OCI-LY1 (cell line): ENCODE data around the gene RCE1.
"Not testable (repeated sequence)": the region's sequence is repeated elsewhere in the genome, so short reads cannot be mapped to it uniquely, and the experiment has no call there.

Source experiments
- H2AFZ ChIP-seq: fragments of 200-600 bp; sonication (generic), shearing (Covaris generic); 2 replicates; pipeline ENCODE4 v1.6.0; 2014; ENCODE audit warnings: antibody characterized with exemption, mild to moderate bottlenecking, low read length
- H3F3A ChIP-seq: fragments of 200-600 bp; sonication (generic), shearing (Covaris generic); 2 replicates; pipeline ENCODE4 v1.6.0; 2014; ENCODE audit warnings: mild to moderate bottlenecking, antibody characterized with exemption, low read length, moderate library complexity; ENCODE audit not compliant: insufficient read depth
- H3K27ac ChIP-seq: fragments of 200-600 bp; sonication (generic); 2 replicates; pipeline ENCODE4 v1.5.1; 2014; ENCODE audit warnings: low read length, mixed run types, mild to moderate bottlenecking, low read depth; ENCODE audit not compliant: poor library complexity, severe bottlenecking
- H3K27me3 ChIP-seq: fragments of 200-600 bp; sonication (generic); 2 replicates; pipeline ENCODE4 v1.6.0; 2014; ENCODE audit warnings: antibody characterized with exemption, mild to moderate bottlenecking, low read length, moderate library complexity; ENCODE audit not compliant: insufficient read depth
- H3K36me3 ChIP-seq: fragments of 200-600 bp; sonication (generic); 2 replicates; pipeline ENCODE4 v1.6.1; 2014; ENCODE audit warnings: mild to moderate bottlenecking, antibody characterized with exemption, low read length, moderate library complexity, mixed read lengths; ENCODE audit not compliant: insufficient read depth
- H3K4me1 ChIP-seq: fragments of 200-600 bp; sonication (generic); 2 replicates; pipeline ENCODE4 v1.5.1; 2014; ENCODE audit warnings: mild to moderate bottlenecking, low read length, moderate library complexity; ENCODE audit not compliant: insufficient read depth, severe bottlenecking
- H3K4me2 ChIP-seq: fragments of 200-600 bp; sonication (generic), shearing (Covaris generic); 2 replicates; pipeline ENCODE4 v1.6.1; 2014; ENCODE audit warnings: low read length
- H3K4me3 ChIP-seq: fragments of 200-600 bp; sonication (generic); 2 replicates; pipeline ENCODE4 v1.5.1; 2014; ENCODE audit warnings: low read length, low read depth, mild to moderate bottlenecking, mixed read lengths; ENCODE audit not compliant: poor library complexity, severe bottlenecking
- H3K79me2 ChIP-seq: fragments of 200-600 bp; shearing (Covaris generic); 2 replicates; pipeline ENCODE4 v1.6.1; 2016; ENCODE audit warnings: mixed run types, low read length, mixed read lengths; ENCODE audit not compliant: insufficient read depth
- H3K9ac ChIP-seq: fragments of 200-600 bp; sonication (generic), shearing (Covaris generic); 2 replicates; pipeline ENCODE4 v1.6.1; 2014; ENCODE audit warnings: mild to moderate bottlenecking, low read length, mixed read lengths
- H3K9me2 ChIP-seq: fragments of 200-600 bp; sonication (generic), shearing (Covaris generic); 2 replicates; pipeline ENCODE4 v1.6.1; 2014; ENCODE audit warnings: low read depth, mild to moderate bottlenecking, low read length, mixed read lengths
- H3K9me3 ChIP-seq: fragments of 200-600 bp; shearing (Covaris generic); 2 replicates; pipeline ENCODE4 v1.6.1; 2014; ENCODE audit warnings: low read length, mixed read lengths
- H4K20me1 ChIP-seq: fragments of 200-600 bp; sonication (generic), shearing (Covaris generic); 2 replicates; pipeline ENCODE4 v1.6.0; 2016; ENCODE audit warnings: mild to moderate bottlenecking, low read length; ENCODE audit not compliant: insufficient read depth
- CTCF ChIP-seq: fragments of 200-600 bp; sonication (generic), shearing (Covaris generic); IDR thresholded peaks from 2 replicates; pipeline ENCODE4 v1.5.1; 2017; ENCODE audit warnings: mild to moderate bottlenecking, antibody characterized with exemption, low read length, moderate library complexity, mixed read lengths
- EZH2 ChIP-seq: fragments of 200-600 bp; sonication (generic), shearing (Covaris generic); IDR thresholded peaks from 2 replicates; pipeline ENCODE4 v1.8.0; 2017; ENCODE audit warnings: borderline replicate concordance, mixed run types, mild to moderate bottlenecking, antibody characterized with exemption, low read length, moderate library complexity, mixed read lengths

RCE1 gene

DNA sequence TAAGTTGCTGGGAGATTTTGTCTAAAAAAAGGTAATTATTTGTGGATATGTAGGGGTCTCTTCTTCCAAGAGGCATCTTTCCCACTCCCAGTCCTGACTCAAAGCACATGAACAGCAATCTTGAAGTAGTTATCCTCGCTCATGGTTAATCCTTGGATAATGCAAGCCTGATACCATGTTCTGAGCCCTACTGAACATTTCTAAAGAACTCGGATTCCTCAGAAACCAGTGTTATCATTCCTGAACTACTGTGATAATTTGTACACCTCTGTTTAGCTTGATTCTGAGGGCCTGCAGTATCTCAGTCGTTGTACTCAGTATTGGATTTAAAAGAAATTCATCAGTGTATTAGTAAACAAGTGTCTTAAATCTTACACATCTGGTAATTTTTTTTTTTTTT is 22.3 kb upstream of the RCE1 start:
- Histone ChIP-seq H4K20me1 (no peaks in the 10 kb centered on the region), H3K9me3 (no peaks in the 10 kb centered on the region), H3K9ac (no peak overlapping the region), H3K79me2 (no peaks in the 10 kb centered on the region), H3K27me3 (no peaks in the 10 kb centered on the region), H3K4me3 (no peak overlapping the region), H3K36me3 (peaks cover 18% of the 10 kb centered on the region; the same call in 1 of the 2 replicates), H3F3A (no peaks in the 10 kb centered on the region), H3K4me1 (no peaks in the 10 kb centered on the region), H2AFZ (no peak overlapping the region), H3K27ac (no peak overlapping the region), H3K9me2 (no peaks in the 10 kb centered on the region), H3K4me2 (no peak overlapping the region)
- TF ChIP-seq CTCF (no peak), EZH2 (no peak)

DNA sequence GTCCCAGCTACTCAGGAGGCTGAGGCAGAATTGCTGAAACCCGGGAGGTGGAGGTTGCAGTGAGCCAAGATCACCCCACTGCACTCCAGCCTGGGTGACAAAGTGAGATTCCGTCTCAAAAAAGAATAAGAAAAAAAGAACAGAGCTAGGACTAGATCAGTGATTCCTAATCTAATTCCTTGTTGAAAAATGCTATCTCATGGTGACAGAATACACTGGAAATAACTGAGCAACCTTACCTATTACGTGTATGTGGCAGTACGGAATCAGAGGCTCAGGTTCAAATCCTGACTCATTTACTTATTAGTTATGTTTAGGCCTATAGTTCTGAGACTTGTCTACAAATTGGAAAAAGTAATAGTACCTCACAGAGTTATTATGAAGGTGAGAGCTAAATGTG is 19.5 kb upstream of the RCE1 start:
- Histone ChIP-seq H3K4me2 (no peak overlapping the region), H3K36me3 (peaks cover 19% of the 10 kb centered on the region; the same call in 1 of the 2 replicates), H4K20me1 (no peaks in the 10 kb centered on the region), H3K9me3 (no peaks in the 10 kb centered on the region), H2AFZ (no peak overlapping the region), H3K9ac (no peak overlapping the region), H3K27ac (no peak overlapping the region), H3K9me2 (no peaks in the 10 kb centered on the region), H3K79me2 (no peaks in the 10 kb centered on the region), H3K4me3 (no peak overlapping the region), H3F3A (no peaks in the 10 kb centered on the region), H3K4me1 (no peaks in the 10 kb centered on the region), H3K27me3 (no peaks in the 10 kb centered on the region)
- TF ChIP-seq EZH2 = no peak
- TF ChIP-seq CTCF = no peak

DNA sequence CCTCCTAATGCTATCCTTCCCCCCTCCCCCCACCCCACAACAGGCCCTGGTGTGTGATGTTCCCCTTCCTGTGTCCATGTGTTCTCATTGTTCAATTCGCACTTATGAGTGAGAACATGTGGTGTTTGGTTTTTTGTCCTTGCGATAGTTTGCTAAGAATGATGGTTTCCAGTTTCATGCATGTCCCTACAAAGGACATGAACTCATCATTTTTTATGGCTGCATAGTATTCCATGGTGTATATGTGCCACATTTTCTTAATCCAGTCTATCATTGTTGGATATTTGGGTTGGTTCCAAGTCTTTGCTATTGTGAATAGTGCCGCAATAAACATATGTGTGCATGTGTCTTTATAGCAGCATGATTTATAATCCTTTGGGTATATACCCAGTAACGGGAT is 18.7 kb upstream of the RCE1 start:
- H3K36me3 ChIP-seq = peaks cover 19% of the 10 kb centered on the region; the same call in 1 of the 2 replicates
- H3K9me3 ChIP-seq, H3K4me2 ChIP-seq: not testable (repeated sequence)

DNA sequence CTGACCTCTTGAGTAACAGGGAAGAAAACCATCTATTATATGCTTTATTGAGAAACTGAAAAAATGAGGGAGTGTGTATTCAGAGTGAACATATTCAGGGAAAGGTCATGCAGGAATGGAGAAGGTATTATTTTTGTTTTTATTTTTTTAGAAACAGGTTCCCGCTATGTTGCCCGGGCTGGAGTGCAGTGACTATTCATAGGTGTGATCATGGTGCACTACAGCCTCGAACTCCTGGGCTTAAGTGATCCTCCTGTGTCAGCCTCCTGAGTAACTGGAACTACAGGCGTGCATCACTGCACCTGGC is 8.7 kb upstream of the RCE1 start:
- H3K9me2 ChIP-seq = no peaks in the 10 kb centered on the region
- no peak overlapping the region for H3K4me2 ChIP-seq
- no peaks in the 10 kb centered on the region for H3F3A ChIP-seq
- no peaks in the 10 kb centered on the region for H3K79me2 ChIP-seq
- no peaks in the 10 kb centered on the region for H3K27me3 ChIP-seq
- H2AFZ ChIP-seq = no peak overlapping the region
- H3K9ac ChIP-seq = no peak overlapping the region
- no peak overlapping the region for H3K4me3 ChIP-seq
- peaks cover 19% of the 10 kb centered on the region for H3K4me1 ChIP-seq
- no peaks in the 10 kb centered on the region for H4K20me1 ChIP-seq
- TF ChIP-seq EZH2 (no peak), CTCF (no peak)
- no peaks in the 10 kb centered on the region for H3K9me3 ChIP-seq
- peaks cover 28% of the 10 kb centered on the region; the same call in 1 of the 2 replicates for H3K36me3 ChIP-seq
- no peak overlapping the region for H3K27ac ChIP-seq

More for the DNA sequence above, 18.7 kb upstream of the RCE1 start:
- not testable (repeated sequence) for H4K20me1 ChIP-seq, H3K79me2 ChIP-seq, H3K4me3 ChIP-seq, H2AFZ ChIP-seq, H3F3A ChIP-seq, H3K9me2 ChIP-seq, H3K27me3 ChIP-seq, H3K27ac ChIP-seq, H3K4me1 ChIP-seq, H3K9ac ChIP-seq
